HG03135 (cell line): ENCODE measurements around the gene LRRC37B.
A peak's percentile ranks its signal among the peaks of the same experiment; 100 is the strongest.
"Not testable (repeated sequence)": the region's sequence is repeated elsewhere in the genome, so short reads cannot be mapped to it uniquely, and the experiment has no call there.

Experiments
- ATAC-seq: cut with Tn5 transposase; IDR thresholded peaks from one replicate; pipeline ENCODE4 v1.9.1; 2021; ENCODE audit warnings: mild to moderate bottlenecking, moderate library complexity; ENCODE audit not compliant: unreplicated experiment

The LRRC37B gene

DNA sequence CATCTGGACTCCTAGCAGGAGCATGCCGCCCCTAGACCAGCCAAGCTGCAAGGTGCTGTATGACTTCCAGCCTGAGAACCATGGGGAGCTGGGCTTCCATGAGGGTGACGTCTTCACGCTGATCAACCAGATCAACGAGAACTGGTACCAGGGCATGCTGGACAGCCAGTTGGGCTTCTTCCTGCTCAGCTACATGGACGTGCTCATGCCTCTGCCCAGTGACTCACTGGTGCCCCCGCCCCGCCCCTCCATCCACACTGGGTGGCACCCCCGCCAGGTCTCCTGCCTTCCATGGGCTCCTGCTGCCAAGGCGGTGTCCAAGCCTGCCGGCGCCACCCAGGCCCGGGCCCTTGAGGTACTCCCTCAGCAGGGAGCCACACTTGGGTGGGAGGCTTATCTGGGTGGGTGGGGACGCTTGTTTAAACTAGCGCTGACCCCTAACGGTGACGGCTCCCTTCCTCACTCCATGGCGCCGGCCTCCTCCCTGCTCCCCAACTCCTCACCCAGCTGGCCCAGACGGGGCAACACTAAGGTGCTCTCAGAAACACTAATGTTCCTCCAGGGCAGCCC is 34.2 kb downstream of the LRRC37B start:
- not testable (repeated sequence) for ATAC-seq

DNA sequence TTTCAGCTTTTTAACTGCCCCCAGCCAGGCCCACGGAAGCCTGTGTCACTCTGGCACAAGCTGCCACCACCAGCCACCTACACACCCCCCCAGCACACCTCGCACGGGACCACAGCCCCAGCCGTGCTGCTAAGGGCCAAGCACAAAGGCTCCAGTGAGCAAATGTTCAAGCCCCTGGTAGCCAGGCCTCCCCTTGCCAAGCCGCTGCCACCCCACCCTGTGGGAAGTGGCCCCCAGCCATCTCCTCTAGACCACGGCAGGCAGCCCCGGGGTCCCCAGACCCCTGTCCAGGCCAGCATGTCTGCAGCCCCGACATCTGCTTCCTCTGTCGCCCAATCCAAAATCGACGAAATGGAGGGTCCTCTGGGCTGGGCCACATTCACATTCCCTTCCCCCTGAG is 35.1 kb downstream of the LRRC37B start:
- not testable (repeated sequence) for ATAC-seq

DNA sequence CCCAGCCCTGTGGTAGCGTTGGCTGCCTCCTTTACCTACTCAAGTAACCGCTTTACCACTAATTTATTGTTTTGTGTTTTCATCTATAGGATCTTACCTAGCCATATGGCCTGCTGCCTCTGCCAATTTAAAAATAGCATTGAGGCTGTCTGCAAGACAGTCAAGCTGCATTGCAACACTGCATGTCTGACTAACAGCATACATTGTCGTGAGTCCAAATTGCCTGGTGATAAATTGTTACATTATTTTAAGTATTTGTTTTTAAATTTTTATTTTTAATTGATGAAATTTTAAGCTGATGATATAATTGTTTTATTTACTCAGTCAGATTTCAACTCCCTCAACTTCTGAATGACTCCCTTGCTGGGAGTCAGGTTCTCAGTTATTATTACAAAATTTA is 38.4 kb downstream of the LRRC37B start:
- not testable (repeated sequence) for ATAC-seq

GRCh38 chr17:32047663-32048062 is 40.5 kb downstream of the LRRC37B start:
- ATAC-seq = not testable (repeated sequence)

DNA sequence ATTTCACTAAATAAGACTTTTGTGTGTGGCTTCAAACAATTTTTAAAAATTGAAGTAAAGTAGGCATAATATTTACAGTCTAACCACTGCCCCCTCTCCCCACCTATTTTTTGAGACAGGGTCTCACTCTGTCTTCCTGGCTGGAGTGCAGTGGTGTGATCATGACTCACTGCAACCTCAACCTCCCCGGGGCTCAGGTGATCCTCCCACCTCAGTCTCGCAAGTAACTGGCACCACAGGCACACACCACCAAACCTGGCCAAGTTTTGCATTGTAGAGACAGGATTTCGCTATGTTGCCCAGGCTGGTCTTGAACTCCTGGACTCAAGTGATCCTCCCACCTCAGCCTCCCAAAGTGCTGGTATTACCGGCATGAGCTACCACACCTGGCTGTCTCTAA is 47.8 kb downstream of the LRRC37B start:
- ATAC-seq = not testable (repeated sequence)

- not testable (repeated sequence) for ATAC-seq
These were observed 48.2 kb downstream of the LRRC37B start for GRCh38 chr17:32055425-32055824.

GRCh38 chr17:32056500-32056899 is 49.3 kb downstream of the LRRC37B start:
- ATAC-seq = not testable (repeated sequence)

- not testable (repeated sequence) for ATAC-seq
These were observed 50.4 kb downstream of the LRRC37B start for GRCh38 chr17:32057460-32058105.

DNA sequence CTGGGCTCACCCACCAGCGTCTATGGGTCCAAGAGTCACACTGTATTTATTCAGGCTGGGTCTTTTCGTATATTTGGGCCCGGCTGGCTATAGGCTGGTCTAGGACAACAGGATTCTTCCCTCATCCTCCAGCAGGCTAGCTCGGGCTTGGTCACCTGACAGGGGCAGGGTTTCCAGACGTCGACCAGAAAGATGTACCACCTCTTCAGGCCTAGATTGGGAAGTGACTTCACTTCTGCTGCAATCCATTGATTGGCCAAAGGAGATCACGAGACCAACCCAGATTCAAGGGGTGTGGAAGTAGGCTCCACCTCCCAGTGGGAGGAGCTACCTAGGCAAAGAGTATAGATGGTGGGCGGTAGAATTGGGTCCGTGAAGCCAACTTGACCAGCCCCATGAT is 53.5 kb downstream of the LRRC37B start:
- peak; percentile 69 for ATAC-seq

DNA sequence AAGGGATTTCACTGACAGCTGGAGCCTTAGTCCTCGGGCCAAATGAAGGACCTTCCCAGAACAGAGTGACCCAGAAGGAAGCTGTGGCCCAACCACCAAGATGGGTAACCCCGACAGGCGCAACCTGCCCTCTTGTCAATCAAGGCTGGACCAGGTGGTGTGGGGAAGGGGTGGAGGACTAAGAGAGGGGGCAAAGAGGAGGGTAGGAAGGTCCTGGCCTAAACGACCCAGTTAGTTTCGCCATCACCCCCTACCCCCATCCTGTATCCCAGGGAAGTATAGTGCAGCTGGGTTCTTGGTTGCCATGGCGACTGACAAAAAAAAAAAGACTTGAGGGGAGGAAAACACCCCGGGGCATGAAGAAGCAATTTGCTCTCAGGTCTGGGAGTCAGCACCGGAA is 54.7 kb downstream of the LRRC37B start:
- not testable (repeated sequence) for ATAC-seq

DNA sequence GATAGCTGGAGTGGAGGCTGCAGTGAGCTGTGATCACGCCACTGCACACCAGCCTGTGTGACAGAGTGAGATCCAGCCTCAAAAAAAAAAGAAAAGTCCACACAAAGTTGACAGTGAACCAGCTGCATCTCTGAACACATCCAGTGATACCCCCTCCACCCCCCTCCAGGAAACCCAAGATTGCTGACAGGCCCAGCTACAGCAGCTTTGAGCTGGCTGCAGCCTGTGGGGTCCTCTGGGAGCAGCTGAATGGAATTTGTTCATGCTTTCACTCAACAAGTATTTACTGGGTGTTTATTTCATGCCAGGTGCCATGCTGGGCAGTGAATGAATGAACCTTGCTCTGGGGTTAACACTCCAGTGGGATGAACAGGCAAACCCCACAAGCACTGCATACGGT is 56.9 kb downstream of the LRRC37B start:
- not testable (repeated sequence) for ATAC-seq

GRCh38 chr17:32066123-32066680 is 59.0 kb downstream of the LRRC37B start:
- ATAC-seq = not testable (repeated sequence)

DNA sequence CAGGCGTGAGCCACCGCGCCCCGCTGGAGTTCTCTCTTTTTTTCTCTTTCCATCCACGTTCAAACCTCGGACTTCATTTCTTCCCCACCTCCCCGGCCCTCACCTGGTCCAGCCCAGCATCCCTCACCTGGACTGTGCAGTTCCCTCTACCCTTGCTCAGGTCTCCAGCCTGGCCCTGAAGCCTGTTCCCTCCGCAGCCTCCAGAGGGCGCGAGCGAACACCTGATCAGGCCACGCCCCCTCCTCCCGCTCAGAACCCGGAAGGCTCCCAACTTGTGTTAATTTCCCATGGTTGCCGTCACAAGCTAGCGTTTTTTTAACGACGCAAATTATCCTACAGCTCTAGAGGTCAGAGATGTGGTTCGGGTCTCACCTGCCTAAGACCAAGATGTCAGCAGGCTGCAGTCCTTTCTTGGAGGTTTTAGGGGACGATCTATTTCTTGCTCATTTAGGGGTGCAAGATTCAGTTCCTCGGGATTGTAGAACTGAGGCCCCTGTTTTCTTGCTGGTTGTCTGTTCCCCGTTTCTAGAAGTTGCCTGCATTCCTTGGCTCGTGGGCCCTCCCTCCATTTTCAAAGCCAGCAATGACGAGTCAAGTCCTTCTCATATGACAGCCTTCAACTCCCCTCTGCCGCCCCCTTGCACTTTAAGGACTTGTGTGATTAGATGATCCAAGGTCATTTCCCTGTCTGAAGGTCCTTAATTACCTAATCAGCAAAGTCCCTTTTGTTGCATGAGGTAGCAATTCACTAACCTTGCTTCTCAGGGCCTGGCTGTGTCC is 59.9 kb downstream of the LRRC37B start:
- peak; percentile 58 for ATAC-seq

DNA sequence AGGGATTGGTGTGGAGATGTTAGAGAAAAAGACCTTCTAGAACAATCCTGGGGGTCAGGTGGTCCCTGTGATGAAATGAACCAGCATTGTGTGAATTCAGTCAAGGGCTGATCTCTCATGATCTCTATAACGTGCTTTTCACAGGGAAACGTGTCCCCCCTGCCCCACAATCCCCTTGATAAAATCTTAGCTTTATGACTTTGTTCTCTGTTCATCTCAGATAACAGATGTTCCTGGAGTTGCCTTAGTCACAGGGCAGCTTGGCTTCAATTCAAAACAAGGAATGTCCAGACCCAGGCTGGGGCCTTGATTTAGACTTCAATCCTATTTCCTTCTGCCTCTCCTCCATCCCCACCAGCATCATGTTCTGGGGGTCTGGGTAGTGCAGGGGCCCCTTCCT is 61.9 kb downstream of the LRRC37B start:
- ATAC-seq = not testable (repeated sequence)

DNA sequence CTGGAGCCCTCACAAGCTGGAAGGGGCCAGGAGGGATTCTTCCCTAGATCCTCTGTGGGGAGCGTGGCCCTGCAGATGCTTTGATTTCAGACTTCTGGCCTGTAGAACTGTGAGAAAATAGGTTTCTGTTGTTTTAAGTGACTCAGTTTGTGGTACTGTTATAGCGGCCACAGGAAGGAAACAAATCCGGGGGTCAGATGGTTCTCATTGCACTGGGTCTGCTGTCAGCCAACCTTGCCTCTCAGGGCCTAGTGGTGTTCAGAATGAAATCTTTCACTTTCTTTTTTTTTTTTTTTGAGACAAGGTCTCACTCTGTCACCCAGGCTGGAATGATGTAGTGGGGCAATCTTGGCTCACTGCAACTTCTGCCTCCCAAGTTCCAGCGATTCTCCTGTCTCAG is 64.8 kb downstream of the LRRC37B start:
- peak; percentile 91 for ATAC-seq

GRCh38 chr17:32073131-32073530 is 65.9 kb downstream of the LRRC37B start:
- not testable (repeated sequence) for ATAC-seq

GRCh38 chr17:32079753-32080152 is 72.6 kb downstream of the LRRC37B start:
- peak; percentile 66 for ATAC-seq

GRCh38 chr17:32083550-32083979 is 76.4 kb downstream of the LRRC37B start:
- not testable (repeated sequence) for ATAC-seq

DNA sequence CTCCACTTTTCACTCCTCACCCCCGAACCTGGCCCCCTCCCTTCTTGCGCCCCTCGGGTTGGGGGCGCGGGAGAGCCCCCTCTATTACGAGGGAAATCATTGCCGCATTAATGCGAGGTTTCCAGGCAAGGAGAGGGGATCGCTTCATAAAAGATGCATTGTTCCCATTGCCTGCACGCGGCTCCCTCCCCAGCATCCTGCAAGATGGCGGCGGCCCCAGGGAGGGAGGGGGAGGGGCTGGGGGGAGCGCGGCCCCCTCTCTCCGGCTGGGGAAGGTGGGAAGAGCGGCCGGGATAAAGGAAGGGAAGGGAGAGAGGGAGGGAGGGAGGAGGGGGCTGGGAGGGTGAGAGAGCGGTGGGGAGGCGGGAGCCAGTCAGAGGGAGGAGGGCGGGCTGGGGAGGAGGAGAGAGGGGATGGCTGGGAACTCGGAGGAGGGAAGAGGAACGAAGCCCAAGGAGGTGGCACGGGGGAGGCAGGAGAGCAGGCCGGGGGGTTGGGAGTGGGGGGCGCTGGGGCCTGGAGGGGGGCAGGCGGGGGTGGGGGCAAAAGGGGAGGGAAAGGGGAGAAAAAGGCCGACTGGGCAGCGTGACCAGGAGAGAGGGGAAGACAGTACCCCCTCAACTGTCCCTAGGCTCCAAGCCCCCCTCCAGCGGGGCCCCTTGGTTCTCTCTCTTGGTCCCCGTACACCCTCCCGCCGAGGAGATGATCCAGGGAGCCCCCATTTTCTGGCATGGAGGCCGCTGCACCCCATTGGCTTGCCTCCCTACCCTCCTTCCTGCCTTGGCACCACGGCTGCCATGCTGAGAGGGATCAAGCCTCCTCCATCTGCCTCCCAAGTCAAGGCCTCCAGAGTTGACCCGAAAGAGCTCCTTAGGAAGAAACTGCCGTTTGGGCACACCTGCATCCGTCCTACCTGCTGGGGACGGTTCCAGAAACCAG is 77.1 kb downstream of the LRRC37B start:
- ATAC-seq = not testable (repeated sequence)
